SIG-M5 (cell line): ENCODE results near the gene RAP1GAP.

ENCODE experiments used
- DNase-seq: peaks from one replicate; lab custom pipeline; 2025; lab: John Stamatoyannopoulos, UW

The RAP1GAP gene

GRCh38 chr1:21669258-21670058 is at the start of gene RAP1GAP:
RAP1GAP (minus strand) TSS chr1:21669357; CDS start chr1:21620032, 49,325 bp downstream.
- DNase-seq = no peak

- no peak for DNase-seq
Observed at GRCh38 chr1:21716169-21716568, 47.0 kb upstream of the RAP1GAP start.

- no peak for DNase-seq
Observed at GRCh38 chr1:21707891-21708290, 38.7 kb upstream of the RAP1GAP start.

GRCh38 chr1:21707086-21707840 is 38.1 kb upstream of the RAP1GAP start:
- DNase-seq = no peak

- DNase-seq = no peak
Observed at GRCh38 chr1:21706151-21706835, 37.1 kb upstream of the RAP1GAP start.

- no peak for DNase-seq
Observed at GRCh38 chr1:21705303-21705980, 36.3 kb upstream of the RAP1GAP start.

- no peak for DNase-seq
Observed at GRCh38 chr1:21704145-21704544, 35.0 kb upstream of the RAP1GAP start.

- DNase-seq = no peak
Observed at GRCh38 chr1:21703318-21703963, 34.3 kb upstream of the RAP1GAP start.

GRCh38 chr1:21702780-21703179 is 33.6 kb upstream of the RAP1GAP start:
- no peak for DNase-seq

GRCh38 chr1:21701401-21701800 is 32.2 kb upstream of the RAP1GAP start:
- no peak for DNase-seq

- no peak for DNase-seq
Observed at GRCh38 chr1:21700094-21700493, 30.9 kb upstream of the RAP1GAP start.

GRCh38 chr1:21696931-21697330 is 27.8 kb upstream of the RAP1GAP start:
- DNase-seq = no peak

GRCh38 chr1:21693732-21694131 is 24.6 kb upstream of the RAP1GAP start:
- DNase-seq = no peak

GRCh38 chr1:21691739-21692138 is 22.6 kb upstream of the RAP1GAP start:
- no peak for DNase-seq

GRCh38 chr1:21689661-21690372 is 20.7 kb upstream of the RAP1GAP start:
- no peak for DNase-seq

- no peak for DNase-seq
Observed at GRCh38 chr1:21687081-21687529, 17.9 kb upstream of the RAP1GAP start.

- DNase-seq = no peak
Observed at GRCh38 chr1:21685946-21686678, 17.0 kb upstream of the RAP1GAP start.

GRCh38 chr1:21681426-21681825 is 12.3 kb upstream of the RAP1GAP start:
- no peak for DNase-seq

- no peak for DNase-seq
Observed at GRCh38 chr1:21680918-21681317, 11.8 kb upstream of the RAP1GAP start.

- no peak for DNase-seq
Observed at GRCh38 chr1:21680381-21680780, 11.2 kb upstream of the RAP1GAP start.
